Measurements from ENCODE around the gene GCG. TPM values are rescaled to one million over a fixed set of nuclear protein-coding genes. Genes with fewer than 3 reads are reported as not detected.

Gene GCG
- total and polyA plus RNA-seq, 2 donors (not counting 3 experiments of a cell fraction or from before 2014, with no cell fraction given) = not detected

DNA sequence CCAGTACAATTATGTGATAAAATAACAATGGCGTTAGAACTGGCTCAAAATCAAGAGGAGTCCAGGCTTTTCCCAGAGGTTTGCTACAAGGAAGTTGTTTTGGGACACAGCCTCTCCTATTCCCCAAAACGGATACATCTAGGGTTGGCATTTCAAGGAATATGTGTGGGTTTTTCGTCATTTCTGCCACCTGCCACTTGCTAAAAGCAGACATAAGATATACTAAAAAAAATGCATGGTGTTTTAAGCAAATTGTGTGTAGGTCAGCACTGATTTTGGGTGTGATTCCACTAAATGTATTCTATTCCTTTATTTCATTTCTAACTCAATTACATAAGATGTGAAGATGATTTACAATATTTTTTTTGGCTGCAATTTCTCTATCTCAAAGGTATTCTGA, 36.4 kb upstream of the GCG start:
- Histone ChIP-seq H3K27ac (ENCODE audit: insufficient read depth, low read depth, low read length) (no peak overlapping the region), H3K36me3 (ENCODE audit: control insufficient read depth in 2 of 2, extremely low read depth in 1 of 2, insufficient read depth in 2 of 2, low read length in 2 of 2) (no peaks in the 10 kb centered on the region), H4K20me1 (replicated peaks; ENCODE audit: control insufficient read depth, extremely low read depth, insufficient read depth, low read length) (no peaks in the 10 kb centered on the region), H3K9me3 (replicated peaks; ENCODE audit: control insufficient read depth, insufficient read depth, low read length) (no peaks in the 10 kb centered on the region), H3K79me2 (ENCODE audit: control insufficient read depth, insufficient read depth, low read length) (no peaks in the 10 kb centered on the region), H3K4me3 (replicated peaks in 1 of 3; ENCODE audit: insufficient read depth in 1 of 3, low read depth in 1 of 3, low read length in 3 of 3) (no peak overlapping the region), H3K9ac (replicated peaks; ENCODE audit: extremely low read depth, insufficient read depth, low read length) (no peak overlapping the region), H3K27me3 (ENCODE audit: control insufficient read depth in 2 of 2, insufficient read depth in 2 of 2, low read length in 2 of 2) (peaks cover 2 to 5% of the 10 kb centered on the region in 2 experiments), H3K9me1 (replicated peaks; ENCODE audit: control insufficient read depth, extremely low read depth, insufficient read depth, low read length) (no peaks in the 10 kb centered on the region), H3K4me2 (ENCODE audit: insufficient read depth, low read length) (no peak overlapping the region), H3K4me1 (ENCODE audit: control insufficient read depth, extremely low read depth, insufficient read depth, low read length) (peaks cover 4% of the 10 kb centered on the region), H2AFZ (ENCODE audit: low read depth, low read length) (no peak overlapping the region)
- FAIRE-seq = no peak
- intact Hi-C loops (cut with micrococcal nuclease) (no loop called here), dilution Hi-C loops (cut with MboI; ENCODE audit: extremely low pct_ligation_motif_present, low sequenced_read_pairs) (no loop called here)
- BruUV-seq (replicated peaks) = no TSS peak
- no peak for DNase-seq (ENCODE audit: low read depth, low spot score)
- POLR2A ChIA-PET = no interaction called here
- TF ChIP-seq FOS (IDR thresholded peaks at IDR 0.05; ENCODE audit: borderline replicate concordance, insufficient read depth, low read length) (no peak), POLR2AphosphoS5 (IDR thresholded peaks at IDR 0.05; ENCODE audit: insufficient read depth, low read depth, low read length) (no peak), POLR2A (IDR thresholded peaks at IDR 0.05; ENCODE audit: low read depth, low read length) (no peak), EZH2 (IDR thresholded peaks at IDR 0.05; ENCODE audit: borderline replicate concordance, low read depth, low read length, severe bottlenecking) (no peak), JUN (IDR thresholded peaks at IDR 0.05; ENCODE audit: borderline replicate concordance, insufficient read depth, insufficient read length, low read depth) (no peak), GATA2 (IDR thresholded peaks at IDR 0.05; ENCODE audit: insufficient read depth, insufficient read length, low read depth, low read length) (no peak), MYC (IDR thresholded peaks at IDR 0.05; ENCODE audit: low read depth, low read length) (no peak)
- TF ChIP-seq, protein P1, sequence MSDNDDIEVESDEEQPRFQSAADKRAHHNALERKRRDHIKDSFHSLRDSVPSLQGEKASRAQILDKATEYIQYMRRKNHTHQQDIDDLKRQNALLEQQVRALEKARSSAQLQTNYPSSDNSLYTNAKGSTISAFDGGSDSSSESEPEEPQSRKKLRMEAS (IDR thresholded peaks at IDR 0.05; ENCODE audit: insufficient read depth, insufficient read length) = no peak
- TF ChIP-seq, protein P2, sequence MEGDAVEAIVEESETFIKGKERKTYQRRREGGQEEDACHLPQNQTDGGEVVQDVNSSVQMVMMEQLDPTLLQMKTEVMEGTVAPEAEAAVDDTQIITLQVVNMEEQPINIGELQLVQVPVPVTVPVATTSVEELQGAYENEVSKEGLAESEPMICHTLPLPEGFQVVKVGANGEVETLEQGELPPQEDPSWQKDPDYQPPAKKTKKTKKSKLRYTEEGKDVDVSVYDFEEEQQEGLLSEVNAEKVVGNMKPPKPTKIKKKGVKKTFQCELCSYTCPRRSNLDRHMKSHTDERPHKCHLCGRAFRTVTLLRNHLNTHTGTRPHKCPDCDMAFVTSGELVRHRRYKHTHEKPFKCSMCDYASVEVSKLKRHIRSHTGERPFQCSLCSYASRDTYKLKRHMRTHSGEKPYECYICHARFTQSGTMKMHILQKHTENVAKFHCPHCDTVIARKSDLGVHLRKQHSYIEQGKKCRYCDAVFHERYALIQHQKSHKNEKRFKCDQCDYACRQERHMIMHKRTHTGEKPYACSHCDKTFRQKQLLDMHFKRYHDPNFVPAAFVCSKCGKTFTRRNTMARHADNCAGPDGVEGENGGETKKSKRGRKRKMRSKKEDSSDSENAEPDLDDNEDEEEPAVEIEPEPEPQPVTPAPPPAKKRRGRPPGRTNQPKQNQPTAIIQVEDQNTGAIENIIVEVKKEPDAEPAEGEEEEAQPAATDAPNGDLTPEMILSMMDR (IDR thresholded peaks at IDR 0.05; ENCODE audit: extremely low read depth in 1 of 2, insufficient read depth in 1 of 2, low read depth in 1 of 2, low read length in 2 of 2) = no peak
- CTCF ChIA-PET = interaction anchor here (2.1 to 2.6 kb wide), 2 partner anchors 12 to 109 kb away, joined by 4 to 7 read pairs; no protein-coding TSS in a partner anchor

Measured in endothelial cell of umbilical vein (primary cell).